HG02623 (cell line): ENCODE measurements around the gene PGAP1.

Experiments
- ATAC-seq: cut with Tn5 transposase; IDR thresholded peaks from one replicate; pipeline ENCODE4 v1.9.1; 2021; ENCODE audit warnings: moderate library complexity; ENCODE audit not compliant: unreplicated experiment

The PGAP1 gene

GRCh38 chr2:196808083-196808665, 118.3 kb downstream of the PGAP1 start:
- no peak for ATAC-seq

- no peak for ATAC-seq
These were observed 122.1 kb downstream of the PGAP1 start for GRCh38 chr2:196804381-196804780.

GRCh38 chr2:196802401-196802800, 124.1 kb downstream of the PGAP1 start:
- ATAC-seq: no peak

GRCh38 chr2:196801674-196802261, 124.7 kb downstream of the PGAP1 start:
- ATAC-seq: no peak

- ATAC-seq: peak; percentile 4
These were observed 127.5 kb downstream of the PGAP1 start for GRCh38 chr2:196798980-196799379.

- ATAC-seq: no peak
These were observed 133.6 kb downstream of the PGAP1 start for GRCh38 chr2:196792865-196793264.

GRCh38 chr2:196783431-196784094, 142.9 kb downstream of the PGAP1 start:
- ATAC-seq: no peak
